Measurements from ENCODE around the gene ITGB4. TPM values are rescaled to one million over a fixed set of nuclear protein-coding genes. Genes with fewer than 3 reads are reported as not detected.
A peak's percentile ranks its signal among the peaks of the same experiment; 100 is the strongest.

ITGB4 gene
- total and polyA plus RNA-seq, 9 of the 15 experiments (the other 6 are each of a cell fraction or from before 2014, with no cell fraction given) = 0.05 to 2.8 (median 0.76) TPM; not detected in 3

GRCh38 chr17:75752802-75753513 is 31.7 kb downstream of the ITGB4 start:
- in situ Hi-C loops (cut with MboI) = no loop called here
- POLR2A ChIA-PET = interaction anchor here (0.7 to 14.7 kb wide), 18 partner anchors 8 to 512 kb away, joined by 3 to 464 read pairs (median 3); partner anchors contain the start of genes GALK1, SMIM5, TRIM65 and UNK
- WGBS (ENCODE audit: insufficient coverage, low coverage, missing lambda C conversion rate) = 58% methylated on average over 19 of the region's 19 CpGs
- Histone ChIP-seq H3K9me3 (replicated peaks; ENCODE audit: control insufficient read depth, insufficient read depth, low read depth, low read length) (no peaks in the 10 kb centered on the region), H4K20me1 (replicated peaks; ENCODE audit: control insufficient read depth, insufficient read depth, low read length) (no peaks in the 10 kb centered on the region), H3K27ac (ENCODE audit: extremely low read depth, low read depth, low read length) (peak overlapping the region; percentile 76; the same call in 2 of the 3 replicates), H3K79me2 (ENCODE audit: control insufficient read depth, insufficient read depth, low read length) (no peaks in the 10 kb centered on the region), H3K27me3 (ENCODE audit: control insufficient read depth in 2 of 2, insufficient read depth in 2 of 2, low read length in 2 of 2) (no peaks in the 10 kb centered on the region), H3K4me1 (replicated peaks in 1 of 2; ENCODE audit: control insufficient read depth in 2 of 2, insufficient read depth in 2 of 2, low read length in 2 of 2) (peaks cover 13 to 75% of the 10 kb centered on the region in 2 experiments), H3K4me2 (ENCODE audit: insufficient read depth, low read length) (peak overlapping the region; percentile 76), H3K9me1 (ENCODE audit: control insufficient read depth, insufficient read depth, low read length) (no peaks in the 10 kb centered on the region), H3K36me3 (ENCODE audit: control insufficient read depth, insufficient read depth, low read length) (no peaks in the 10 kb centered on the region), H3K4me3 (peak overlapping the region; percentile 45), H2AFZ (ENCODE audit: low read depth, low read length) (peak overlapping the region; percentile 97), H3K9ac (ENCODE audit: insufficient read depth in 1 of 2, low read depth in 2 of 2, low read length in 2 of 2) (peak overlapping the region; percentile 59 to 91; a peak in 3 of 4 replicates)
- no peak for FAIRE-seq
- CTCF ChIA-PET (ENCODE audit: low intra/inter-chr PET ratio) = interaction anchor here (0.7 to 1.2 kb wide), 3 partner anchors 78 to 252 kb away, joined by 3 to 5 read pairs (median 3); partner anchors contain the start of gene SMIM5
- DNase-seq (ENCODE audit: extremely low read depth in 1 of 4, low spot score in 3 of 4) = no peak
- no TSS peak for BruUV-seq (replicated peaks)
- no peak for ATAC-seq
- intact Hi-C loops (cut with micrococcal nuclease) = loop anchor here (5.0 to 10.0 kb wide), 2 partner anchors 236 to 252 kb away; partner anchors contain the start of genes CASKIN2, CDK3 and TSEN54
- no peak for TF ChIP-seq PHB (CRISPR knock-in tag; IDR thresholded peaks at IDR 0.05)
- TF ChIP-seq TSC22D4 (tag; IDR thresholded peaks at IDR 0.05) = no peak
- TF ChIP-seq ZBTB26 (CRISPR knock-in tag; IDR thresholded peaks at IDR 0.05) = no peak
- no peak for TF ChIP-seq RBM34 (IDR thresholded peaks at IDR 0.05; ENCODE audit: borderline replicate concordance, insufficient read depth, low read length)
- TF ChIP-seq ELF1 (tag; IDR thresholded peaks at IDR 0.05) = no peak
- no peak for TF ChIP-seq ZNF407 (IDR thresholded peaks at IDR 0.05; ENCODE audit: low read depth)
- no peak for TF ChIP-seq CEBPZ (IDR thresholded peaks at IDR 0.05; ENCODE audit: borderline replicate concordance, low read depth, low read length)
- no peak for TF ChIP-seq ZNF586 (CRISPR knock-in tag; conservative IDR thresholded peaks at IDR 0.05)

All from K562 (cell line).